ENCODE data around the gene TESK2. TPM values are rescaled to one million over a fixed set of nuclear protein-coding genes. Genes with fewer than 3 reads are reported as not detected.

Gene TESK2
- total and polyA plus RNA-seq, 2 of the 13 experiments (the other 11 are each of a cell fraction or from before 2014, with no cell fraction given): 5.5 to 9.6 TPM

- TF ChIP-seq ZBTB40 (IDR thresholded peaks at IDR 0.05) (no peak), ZBTB40 (CRISPR knock-in tag; IDR thresholded peaks at IDR 0.05) (peak; percentile 86), ZNF75D (CRISPR knock-in tag; IDR thresholded peaks at IDR 0.05; ENCODE audit: borderline replicate concordance) (no peak), DMTF1 (CRISPR knock-in tag; IDR thresholded peaks at IDR 0.05) (0 out of 2 replicates have a peak, but pooled peaks have one; percentile 7), HNF4A (CRISPR knock-in tag; IDR thresholded peaks at IDR 0.05) (peak; percentile 54; the same call in 1 of the 2 replicates), RARG (CRISPR knock-in tag; IDR thresholded peaks at IDR 0.05; ENCODE audit: low read depth) (no peak), RELA (CRISPR knock-in tag; IDR thresholded peaks at IDR 0.05) (no peak), ZNF687 (CRISPR knock-in tag; IDR thresholded peaks at IDR 0.05) (peak; percentile 97), ZNF326 (CRISPR knock-in tag; IDR thresholded peaks at IDR 0.05; ENCODE audit: borderline replicate concordance) (no peak), POLR2G (IDR thresholded peaks at IDR 0.05; ENCODE audit: low read depth, low read length) (peak; percentile 97)
Observed at GRCh38 chr1:45339789-45340558, 151.0 kb downstream of the TESK2 start, which contains the start of the genes MUTYH and TOE1 (continued).
